Mesendoderm (in vitro differentiated cells): ENCODE results near the gene AKAP12.
"Not testable (repeated sequence)": the region's sequence is repeated elsewhere in the genome, so short reads cannot be mapped to it uniquely, and the experiment has no call there.

Experiments
- DNase-seq: peaks from one replicate; pipeline ENCODE4 v3.0.0; 2013
- H2AK5ac ChIP-seq: 2 replicates; pipeline ENCODE4 v1.6.1; 2013; ENCODE audit warnings: low read length, inconsistent platforms
- H2BK120ac ChIP-seq: 2 replicates; pipeline ENCODE4 v1.6.1; 2013; ENCODE audit warnings: low read depth, mild to moderate bottlenecking, low read length, moderate library complexity, mixed read lengths
- H2BK15ac ChIP-seq: replicated peaks from 2 replicates; pipeline ENCODE4 v1.6.1; 2013; ENCODE audit warnings: low read depth, mild to moderate bottlenecking, moderate library complexity
- H2BK5ac ChIP-seq: 2 replicates; pipeline ENCODE4 v1.6.1; 2013; ENCODE audit warnings: low read length, inconsistent platforms
- H3K18ac ChIP-seq: 2 replicates; pipeline ENCODE4 v1.6.1; 2013; ENCODE audit warnings: mild to moderate bottlenecking, low read length, mixed read lengths
- H3K23ac ChIP-seq: one replicate; pipeline ENCODE4 v1.6.1; 2013; ENCODE audit warnings: low read length
- H3K27ac ChIP-seq: 2 replicates; pipeline ENCODE4 v1.5.1; 2013; ENCODE audit warnings: low read depth, mild to moderate bottlenecking, inconsistent platforms, low read length, moderate library complexity
- H3K27me3 ChIP-seq: 2 replicates; pipeline ENCODE4 v1.6.1; 2013; ENCODE audit warnings: low read length, control low read depth, mild to moderate bottlenecking, inconsistent platforms; ENCODE audit not compliant: insufficient read depth, poor library complexity
- H3K36me3 ChIP-seq: 2 replicates; pipeline ENCODE4 v1.6.1; 2013; ENCODE audit warnings: low read length, inconsistent platforms; ENCODE audit not compliant: control insufficient read depth, insufficient read depth
- H3K4ac ChIP-seq: one replicate; pipeline ENCODE4 v1.6.1; 2013; ENCODE audit warnings: low read depth, mild to moderate bottlenecking, low read length, moderate library complexity
- H3K4me1 ChIP-seq: 2 replicates; pipeline ENCODE4 v1.6.1; 2013; ENCODE audit warnings: low read depth, low read length, inconsistent platforms; ENCODE audit not compliant: control insufficient read depth
- H3K4me2 ChIP-seq: 2 replicates; pipeline ENCODE4 v1.6.1; 2013; ENCODE audit warnings: low read length
- H3K4me3 ChIP-seq: 2 replicates; pipeline ENCODE4 v1.5.1; 2013; ENCODE audit warnings: mild to moderate bottlenecking, low read length
- H3K56ac ChIP-seq: one replicate; pipeline ENCODE4 v1.6.1; 2013; ENCODE audit warnings: low read length
- H3K79me1 ChIP-seq: 2 replicates; pipeline ENCODE4 v1.6.1; 2013; ENCODE audit warnings: low read length, inconsistent platforms
- H3K79me2 ChIP-seq: 2 replicates; pipeline ENCODE4 v1.6.1; 2013; ENCODE audit warnings: mild to moderate bottlenecking, low read length; ENCODE audit not compliant: control insufficient read depth, insufficient read depth
- H3K9ac ChIP-seq: 2 replicates; pipeline ENCODE4 v1.6.1; 2013; ENCODE audit warnings: low read length, inconsistent platforms
- H4K5ac ChIP-seq: one replicate; pipeline ENCODE4 v1.6.1; 2013; ENCODE audit warnings: low read length
- H4K8ac ChIP-seq: one replicate; pipeline ENCODE4 v1.6.1; 2013; ENCODE audit warnings: low read depth, mild to moderate bottlenecking, control low read depth, low read length, moderate library complexity
- WGBS: extraction: QIAGEN DNeasy Blood & Tissue Kit; methylation state at CpG from one replicate; pipeline ENCODE4 v1.1.7; 2013; ENCODE audit warnings: low lambda C conversion rate, missing lambda C conversion rate; ENCODE audit not compliant: insufficient coverage; ENCODE audit errors: extremely low coverage; 5-methylcytosine and 5-hydroxymethylcytosine counted together

AKAP12 gene

GRCh38 chr6:151310279-151310678, 70.5 kb downstream of the AKAP12 start:
- Histone ChIP-seq H3K4me1 (peaks cover 6% of the 10 kb centered on the region), H2BK120ac (no peak overlapping the region), H2BK5ac (no peak overlapping the region), H3K79me2 (no peaks in the 10 kb centered on the region), H4K8ac (no peak overlapping the region), H3K23ac (no peak overlapping the region), H3K27ac (no peak overlapping the region), H2BK15ac (no peak overlapping the region), H3K4me2 (no peak overlapping the region), H3K4me3 (no peak overlapping the region), H4K5ac (no peak overlapping the region), H3K27me3 (no peaks in the 10 kb centered on the region), H3K9ac (no peak overlapping the region), H3K56ac (no peak overlapping the region), H3K4ac (no peak overlapping the region), H3K18ac (no peak overlapping the region), H2AK5ac (no peak overlapping the region), H3K79me1 (no peaks in the 10 kb centered on the region), H3K36me3 (no peaks in the 10 kb centered on the region)
- DNase-seq, result no peak
- WGBS, result no CpG with 5 or more reads among the region's 12 CpGs

GRCh38 chr6:151310852-151311767, 71.3 kb downstream of the AKAP12 start:
- Histone ChIP-seq H3K4me2 (no peak overlapping the region), H2BK120ac (no peak overlapping the region), H3K79me2 (no peaks in the 10 kb centered on the region), H3K27ac (no peak overlapping the region), H3K56ac (no peak overlapping the region), H4K8ac (no peak overlapping the region), H3K18ac (no peak overlapping the region), H4K5ac (no peak overlapping the region), H3K36me3 (no peaks in the 10 kb centered on the region), H3K9ac (no peak overlapping the region), H3K79me1 (peaks cover under 1% of the 10 kb centered on the region), H3K4me3 (no peak overlapping the region), H3K23ac (no peak overlapping the region), H2AK5ac (no peak overlapping the region), H3K4ac (no peak overlapping the region), H2BK15ac (no peak overlapping the region), H2BK5ac (no peak overlapping the region), H3K4me1 (peaks cover 3% of the 10 kb centered on the region), H3K27me3 (no peaks in the 10 kb centered on the region)
- peak; percentile 36 for DNase-seq
- WGBS, result no CpG with 5 or more reads among the region's 14 CpGs

GRCh38 chr6:151313066-151313491, 73.3 kb downstream of the AKAP12 start:
- H3K79me2 ChIP-seq, result no peaks in the 10 kb centered on the region
- no peak overlapping the region for H3K56ac ChIP-seq
- no peaks in the 10 kb centered on the region for H3K4me1 ChIP-seq
- no peak overlapping the region for H3K4me2 ChIP-seq
- H3K36me3 ChIP-seq, result no peaks in the 10 kb centered on the region
- H2BK120ac ChIP-seq, result no peak overlapping the region
- H3K23ac ChIP-seq, result peak overlapping the region; percentile 45
- H2BK5ac ChIP-seq, result no peak overlapping the region
- no peak overlapping the region for H2BK15ac ChIP-seq
- H3K4me3 ChIP-seq, result no peak overlapping the region
- H3K27me3 ChIP-seq, result no peaks in the 10 kb centered on the region
- H3K4ac ChIP-seq, result no peak overlapping the region
- no peak overlapping the region for H3K9ac ChIP-seq
- H4K8ac ChIP-seq, result no peak overlapping the region
- peaks cover 1% of the 10 kb centered on the region for H3K79me1 ChIP-seq
- H3K27ac ChIP-seq, result no peak overlapping the region
- peak; percentile 79 for DNase-seq
- H2AK5ac ChIP-seq, result no peak overlapping the region
- H3K18ac ChIP-seq, result no peak overlapping the region
- no CpG with 5 or more reads among the region's 5 CpGs for WGBS
- no peak overlapping the region for H4K5ac ChIP-seq

- not testable (repeated sequence) for H3K9ac ChIP-seq, H4K5ac ChIP-seq, H3K36me3 ChIP-seq, H3K4me1 ChIP-seq, H3K79me1 ChIP-seq, H2BK15ac ChIP-seq, H3K79me2 ChIP-seq, H3K4me2 ChIP-seq, H3K27me3 ChIP-seq, H4K8ac ChIP-seq, H3K18ac ChIP-seq, H2BK120ac ChIP-seq, H3K4ac ChIP-seq, H3K4me3 ChIP-seq, H2BK5ac ChIP-seq, H2AK5ac ChIP-seq, H3K27ac ChIP-seq, DNase-seq, H3K56ac ChIP-seq, H3K23ac ChIP-seq
- WGBS, result no CpG with 5 or more reads among the region's 3 CpGs
Measured at GRCh38 chr6:151315661-151316060, 75.9 kb downstream of the AKAP12 start.

DNA sequence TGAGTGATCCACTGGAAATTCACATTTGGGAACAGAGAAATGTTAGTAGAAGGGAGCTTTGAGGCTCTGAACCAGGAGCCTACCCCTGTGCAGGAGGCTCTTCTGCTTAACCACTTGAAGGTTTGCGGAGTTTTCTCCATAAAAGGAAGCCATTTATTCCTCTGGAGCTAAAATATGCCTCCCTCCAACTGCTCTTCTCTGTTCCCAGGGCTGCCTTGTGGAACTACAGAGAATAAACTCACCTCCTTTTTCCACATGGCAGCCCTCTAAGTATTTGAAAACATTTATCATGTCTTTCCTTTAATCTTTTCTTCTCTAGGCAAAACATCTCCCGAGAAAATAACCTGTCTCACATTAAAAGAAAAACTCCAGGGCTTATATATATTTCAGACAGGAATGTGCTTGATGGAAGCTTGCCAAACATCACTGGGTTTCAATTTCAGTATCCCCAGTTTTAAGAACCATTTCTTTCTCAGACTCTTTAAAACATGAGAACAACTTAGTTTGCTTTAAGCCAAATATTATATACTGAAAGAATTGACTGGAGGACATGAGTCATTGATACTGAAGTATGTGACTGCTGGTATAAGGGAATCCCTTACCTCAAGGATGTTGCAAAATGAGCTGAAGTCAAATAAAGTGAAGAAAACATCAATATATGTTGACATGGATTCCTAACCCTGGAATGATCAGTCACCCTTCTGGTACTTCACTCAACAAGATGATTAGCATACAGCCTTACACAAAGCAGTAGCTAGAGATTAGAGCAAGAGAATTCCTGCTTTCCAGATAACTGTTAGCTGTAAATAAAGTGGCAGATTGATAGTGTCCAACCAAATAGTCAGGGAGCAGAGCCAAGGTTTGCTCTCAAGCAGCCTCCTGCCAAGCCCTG, 77.6 kb downstream of the AKAP12 start:
- H3K79me2 ChIP-seq, result no peaks in the 10 kb centered on the region
- no peak overlapping the region for H3K27ac ChIP-seq

More for the DNA sequence above, 77.6 kb downstream of the AKAP12 start:
- Histone ChIP-seq H2BK5ac (no peak overlapping the region), H3K9ac (no peak overlapping the region), H2BK15ac (no peak overlapping the region), H3K4me1 (no peaks in the 10 kb centered on the region), H3K4me2 (no peak overlapping the region), H3K79me1 (peaks cover 3% of the 10 kb centered on the region), H3K36me3 (no peaks in the 10 kb centered on the region), H3K56ac (no peak overlapping the region), H2BK120ac (no peak overlapping the region), H3K23ac (no peak overlapping the region), H3K4ac (no peak overlapping the region), H2AK5ac (no peak overlapping the region), H4K8ac (peak overlapping the region; percentile 2), H3K18ac (peak overlapping the region; percentile 30), H3K4me3 (no peak overlapping the region), H4K5ac (no peak overlapping the region), H3K27me3 (no peaks in the 10 kb centered on the region)
- DNase-seq, result peak; percentile 60
- WGBS, result no CpG with 5 or more reads among the region's 2 CpGs
